IMR-90 (cell line): Measurements from ENCODE around the gene SUV39H1. TPM values are rescaled to one million over a fixed set of nuclear protein-coding genes. Genes with fewer than 3 reads are reported as not detected.
A peak's percentile ranks its signal among the peaks of the same experiment; 100 is the strongest.

Source experiments
- ATAC-seq: fragments of 200-7000 bp; cut with Tn5 transposase; 2 replicates; pipeline ENCODE4 v1.9.1; 2020; ENCODE audit warnings: low read depth, mild to moderate bottlenecking, moderate library complexity
- BruUV-seq: library from RNA; stranded (reverse); fragments of 400-500 nt; replicated peaks from 2 replicates; lab custom pipeline; 2021; lab: Mats Ljungman, UMichigan
- CTCF ChIA-PET: fragments of 300-600 bp; formaldehyde crosslinking; extraction: SDS; loops from one replicate; lab custom pipeline; 2021; ENCODE audit warnings: antibody characterized with exemption; lab: Yijun Ruan, JAX
- POLR2A ChIA-PET: fragments of 300-600 bp; sonication (Branson Sonifier 250); formaldehyde crosslinking; loops from one replicate; lab custom pipeline; 2022; ENCODE audit warnings: antibody characterized with exemption; ENCODE audit not compliant: unreplicated experiment; lab: Charles Lee
- DNase-seq: peaks from one replicate; pipeline ENCODE4 v3.0.0; 2013
- H2AFZ ChIP-seq: replicated peaks from 2 replicates; pipeline ENCODE3; 2013; ENCODE audit warnings: low read length, mild to moderate bottlenecking; ENCODE audit not compliant: poor library complexity
- H2AK5ac ChIP-seq: 2 replicates; pipeline ENCODE4 v1.6.1; 2013; ENCODE audit warnings: low read depth, low read length, inconsistent platforms
- H2AK9ac ChIP-seq: replicated peaks from 2 replicates; pipeline ENCODE3; 2013; ENCODE audit warnings: mild to moderate bottlenecking, low read depth, low read length, moderate library complexity; ENCODE audit not compliant: poor library complexity
- H2BK120ac ChIP-seq: 2 replicates; pipeline ENCODE4 v1.6.1; 2013; ENCODE audit warnings: low read depth, low read length, inconsistent platforms
- H2BK15ac ChIP-seq: 3 replicates; pipeline ENCODE4 v1.6.1; 2013; ENCODE audit warnings: low read depth, low read length, inconsistent platforms
- H2BK20ac ChIP-seq: 2 replicates; pipeline ENCODE4 v1.6.1; 2013; ENCODE audit warnings: low read depth, mild to moderate bottlenecking, inconsistent platforms, low read length, moderate library complexity
- H2BK5ac ChIP-seq: 2 replicates; pipeline ENCODE4 v1.6.1; 2013; ENCODE audit warnings: mild to moderate bottlenecking, low read depth, low read length, inconsistent platforms; ENCODE audit not compliant: poor library complexity, severe bottlenecking
- H3K14ac ChIP-seq: replicated peaks from 2 replicates; pipeline ENCODE4 v1.6.1; 2013; ENCODE audit warnings: low read depth, low read length, inconsistent platforms
- H3K18ac ChIP-seq: 2 replicates; pipeline ENCODE4 v1.6.1; 2013; ENCODE audit warnings: low read depth, low read length, control low read depth
- H3K23ac ChIP-seq: 2 replicates; pipeline ENCODE4 v1.6.1; 2013; ENCODE audit warnings: low read depth, low read length, inconsistent platforms
- H3K27ac ChIP-seq: 2 replicates; pipeline ENCODE4 v1.5.1; 2013; ENCODE audit warnings: mild to moderate bottlenecking, control low read depth, low read length; ENCODE audit not compliant: insufficient read depth
- H3K27me3 ChIP-seq: 2 replicates; pipeline ENCODE4 v1.6.1; 2013; ENCODE audit warnings: low read length; ENCODE audit not compliant: control insufficient read depth, insufficient read depth
- H3K36me3 ChIP-seq: 2 replicates; pipeline ENCODE4 v1.6.1; 2013; ENCODE audit warnings: low read length, mixed read lengths; ENCODE audit not compliant: control insufficient read depth, insufficient read depth
- H3K4ac ChIP-seq: 2 replicates; pipeline ENCODE4 v1.6.1; 2013; ENCODE audit warnings: low read depth, low read length, inconsistent platforms
- H3K4me1 ChIP-seq: 2 replicates; pipeline ENCODE4 v1.6.1; 2013; ENCODE audit warnings: low read length, mixed read lengths; ENCODE audit not compliant: control insufficient read depth, insufficient read depth
- H3K4me2 ChIP-seq: 2 replicates; pipeline ENCODE4 v1.6.1; 2013; ENCODE audit warnings: low read depth, mild to moderate bottlenecking, control low read depth, low read length, moderate library complexity
- H3K4me3 ChIP-seq: 2 replicates; pipeline ENCODE4 v1.5.1; 2013; ENCODE audit warnings: low read depth, mild to moderate bottlenecking, control low read depth, low read length, moderate library complexity; ENCODE audit not compliant: insufficient read depth
- H3K56ac ChIP-seq: 2 replicates; pipeline ENCODE4 v1.6.1; 2013; ENCODE audit warnings: low read length, inconsistent platforms; ENCODE audit not compliant: insufficient read depth; ENCODE audit errors: extremely low read depth
- H3K79me1 ChIP-seq, 2 experiments: 2 replicates each; pipeline ENCODE4 v1.6.1; 2013; ENCODE audit warnings: low read length in 2 of 2, inconsistent platforms in 1 of 2, low read depth in 1 of 2
- H3K9ac ChIP-seq: 2 replicates; pipeline ENCODE4 v1.6.1; 2013; ENCODE audit warnings: low read depth, low read length, control low read depth
- H3K9me1 ChIP-seq: 2 replicates; pipeline ENCODE4 v1.6.1; 2013; ENCODE audit warnings: low read length, inconsistent platforms; ENCODE audit not compliant: insufficient read depth
- H3K9me3 ChIP-seq: 2 replicates; pipeline ENCODE4 v1.6.1; 2013; ENCODE audit warnings: low read length; ENCODE audit not compliant: control insufficient read depth, insufficient read depth
- H4K20me1 ChIP-seq: 2 replicates; pipeline ENCODE4 v1.6.1; 2013; ENCODE audit warnings: low read length, inconsistent platforms; ENCODE audit not compliant: insufficient read depth
- H4K5ac ChIP-seq: 2 replicates; pipeline ENCODE4 v1.6.1; 2013; ENCODE audit warnings: mild to moderate bottlenecking, low read depth, low read length, control low read depth
- H4K8ac ChIP-seq, 2 experiments: 2 replicates each; pipeline ENCODE4 v1.6.1; 2013; ENCODE audit warnings: low read depth in 2 of 2, low read length in 2 of 2, control low read depth in 1 of 2, inconsistent platforms in 1 of 2
- H4K91ac ChIP-seq: 2 replicates; pipeline ENCODE4 v1.6.1; 2013; ENCODE audit warnings: low read depth, low read length, inconsistent platforms; ENCODE audit not compliant: insufficient read depth
- CHD1 ChIP-seq: IDR thresholded peaks from 2 replicates; pipeline ENCODE4 v1.6.1; 2012; ENCODE audit warnings: low read depth, low read length, improper control_type of control experiment
- MAZ ChIP-seq: IDR thresholded peaks from 2 replicates; pipeline ENCODE4 v1.6.1; 2012; ENCODE audit warnings: low read depth, mild to moderate bottlenecking, low read length, improper control_type of control experiment, moderate library complexity, borderline replicate concordance
- RAD21 ChIP-seq: IDR thresholded peaks from 2 replicates; pipeline ENCODE4 v1.6.1; 2012; ENCODE audit warnings: low read length, improper control_type of control experiment
- RCOR1 ChIP-seq: IDR thresholded peaks from 2 replicates; pipeline ENCODE4 v1.6.1; 2012; ENCODE audit warnings: mild to moderate bottlenecking, low read length, improper control_type of control experiment; ENCODE audit not compliant: insufficient replicate concordance
- SMC3 ChIP-seq: fragments of 150-350 bp; IDR thresholded peaks from 2 replicates; pipeline ENCODE4 v1.6.1; 2016; ENCODE audit warnings: low read depth, mild to moderate bottlenecking, antibody characterized with exemption, low read length, moderate library complexity
- WGBS, 2 experiments: methylation state at CpG; one replicate each; pipeline versions ENCODE4 v1.1.5 to v1.1.7; 2013; ENCODE audit warnings: missing lambda C conversion rate in 2 of 2; ENCODE audit not compliant: insufficient read length in 1 of 2; ENCODE audit errors: extremely low coverage in 2 of 2; 5-methylcytosine and 5-hydroxymethylcytosine counted together
- dilution Hi-C: fragments of 300-500 bp; cut with HindIII; formaldehyde crosslinking; loops from one replicate; pipeline ENCODE4 v1.14.3; 2018; ENCODE audit warnings: low sequenced_read_pairs; ENCODE audit not compliant: unreplicated experiment
- in situ Hi-C: fragments of 300-500 bp; cut with MboI; formaldehyde crosslinking; loops from 3 replicates; pipeline ENCODE4 v1.14.3; 2019; ENCODE audit warnings: low sequenced_read_pairs, inconsistent platforms, mixed read lengths
- intact Hi-C: fragments of 100-400 bp; cut with micrococcal nuclease; formaldehyde crosslinking; loops from 2 replicates; pipeline ENCODE4 v1.10.0; 2022
- polyA plus RNA-seq, 3 experiments: library from polyadenylated mRNA; depleted of rRNA; stranded (reverse); fragments of >200 nt; gene quantifications; 2 replicates each; pipeline ENCODE4 v1.2.3, GENCODE V29; 2012; ENCODE audit warnings: low replicate concordance in 1 of 3
- total RNA-seq: library from RNA; depleted of rRNA; stranded (reverse); fragments of >200 nt; gene quantifications from 2 replicates; pipeline ENCODE4 v1.2.3, GENCODE V29; 2012
- TF ChIP-seq, protein P1 (sequence below): fragments of 150-350 bp; IDR thresholded peaks from 2 replicates; pipeline ENCODE4 v1.6.1; 2016; ENCODE audit warnings: low read depth, mild to moderate bottlenecking, low read length, moderate library complexity, borderline replicate concordance
- TF ChIP-seq, protein P2 (sequence below): fragments of 150-350 bp; IDR thresholded peaks from 2 replicates; pipeline ENCODE4 v1.6.1; 2017; ENCODE audit warnings: mild to moderate bottlenecking, antibody characterized with exemption, low read length, low read depth
- TF ChIP-seq, protein P3 (sequence below): conservative IDR thresholded peaks from 2 replicates; pipeline ENCODE4 v1.5.1; 2012; ENCODE audit warnings: mild to moderate bottlenecking, low read depth, low read length, improper control_type of control experiment

Gene SUV39H1
- total and polyA plus RNA-seq, 2 of the 4 experiments (the other 2 are of a cell fraction) = 6.6 to 8.6 TPM

GRCh38 chrX:48648336-48648751 is 48.2 kb upstream of the SUV39H1 start:
- intact Hi-C loops = loop anchor here (2.0 to 10.0 kb wide), 2 partner anchors 268 to 296 kb away; no protein-coding TSS in a partner anchor
- dilution Hi-C loops = no loop called here

More at GRCh38 chrX:48648336-48648751, 48.2 kb upstream of the SUV39H1 start:
- Histone ChIP-seq H4K8ac (no peak overlapping the region), H3K4me1 (no peaks in the 10 kb centered on the region), H4K91ac (no peak overlapping the region), H2BK120ac (no peak overlapping the region), H3K9me1 (no peaks in the 10 kb centered on the region), H3K79me1 (no peaks in the 10 kb centered on the region), H3K4me2 (no peak overlapping the region), H2AK9ac (no peak overlapping the region), H3K36me3 (no peaks in the 10 kb centered on the region), H3K9me3 (no peaks in the 10 kb centered on the region), H3K4ac (no peak overlapping the region), H3K27ac (no peak overlapping the region), H3K18ac (no peak overlapping the region), H3K9ac (no peak overlapping the region), H4K20me1 (no peaks in the 10 kb centered on the region), H2AK5ac (no peak overlapping the region), H3K23ac (no peak overlapping the region), H3K14ac (no peak overlapping the region), H4K5ac (no peak overlapping the region), H2BK20ac (no peak overlapping the region), H3K27me3 (peaks cover 3% of the 10 kb centered on the region; the same call in 1 of the 2 replicates), H2AFZ (no peak overlapping the region), H2BK5ac (no peak overlapping the region), H3K4me3 (no peak overlapping the region), H2BK15ac (no peak overlapping the region), H3K56ac (no peak overlapping the region)
- TF ChIP-seq RAD21 (peak; percentile 48), CHD1 (no peak), SMC3 (peak; percentile 20; the same call in 1 of the 2 replicates), MAZ (no peak), RCOR1 (no peak)
- TF ChIP-seq, protein P1, sequence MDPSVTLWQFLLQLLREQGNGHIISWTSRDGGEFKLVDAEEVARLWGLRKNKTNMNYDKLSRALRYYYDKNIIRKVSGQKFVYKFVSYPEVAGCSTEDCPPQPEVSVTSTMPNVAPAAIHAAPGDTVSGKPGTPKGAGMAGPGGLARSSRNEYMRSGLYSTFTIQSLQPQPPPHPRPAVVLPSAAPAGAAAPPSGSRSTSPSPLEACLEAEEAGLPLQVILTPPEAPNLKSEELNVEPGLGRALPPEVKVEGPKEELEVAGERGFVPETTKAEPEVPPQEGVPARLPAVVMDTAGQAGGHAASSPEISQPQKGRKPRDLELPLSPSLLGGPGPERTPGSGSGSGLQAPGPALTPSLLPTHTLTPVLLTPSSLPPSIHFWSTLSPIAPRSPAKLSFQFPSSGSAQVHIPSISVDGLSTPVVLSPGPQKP = no peak
- TF ChIP-seq, protein P2, sequence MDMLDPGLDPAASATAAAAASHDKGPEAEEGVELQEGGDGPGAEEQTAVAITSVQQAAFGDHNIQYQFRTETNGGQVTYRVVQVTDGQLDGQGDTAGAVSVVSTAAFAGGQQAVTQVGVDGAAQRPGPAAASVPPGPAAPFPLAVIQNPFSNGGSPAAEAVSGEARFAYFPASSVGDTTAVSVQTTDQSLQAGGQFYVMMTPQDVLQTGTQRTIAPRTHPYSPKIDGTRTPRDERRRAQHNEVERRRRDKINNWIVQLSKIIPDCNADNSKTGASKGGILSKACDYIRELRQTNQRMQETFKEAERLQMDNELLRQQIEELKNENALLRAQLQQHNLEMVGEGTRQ = no peak
- TF ChIP-seq, protein P3, sequence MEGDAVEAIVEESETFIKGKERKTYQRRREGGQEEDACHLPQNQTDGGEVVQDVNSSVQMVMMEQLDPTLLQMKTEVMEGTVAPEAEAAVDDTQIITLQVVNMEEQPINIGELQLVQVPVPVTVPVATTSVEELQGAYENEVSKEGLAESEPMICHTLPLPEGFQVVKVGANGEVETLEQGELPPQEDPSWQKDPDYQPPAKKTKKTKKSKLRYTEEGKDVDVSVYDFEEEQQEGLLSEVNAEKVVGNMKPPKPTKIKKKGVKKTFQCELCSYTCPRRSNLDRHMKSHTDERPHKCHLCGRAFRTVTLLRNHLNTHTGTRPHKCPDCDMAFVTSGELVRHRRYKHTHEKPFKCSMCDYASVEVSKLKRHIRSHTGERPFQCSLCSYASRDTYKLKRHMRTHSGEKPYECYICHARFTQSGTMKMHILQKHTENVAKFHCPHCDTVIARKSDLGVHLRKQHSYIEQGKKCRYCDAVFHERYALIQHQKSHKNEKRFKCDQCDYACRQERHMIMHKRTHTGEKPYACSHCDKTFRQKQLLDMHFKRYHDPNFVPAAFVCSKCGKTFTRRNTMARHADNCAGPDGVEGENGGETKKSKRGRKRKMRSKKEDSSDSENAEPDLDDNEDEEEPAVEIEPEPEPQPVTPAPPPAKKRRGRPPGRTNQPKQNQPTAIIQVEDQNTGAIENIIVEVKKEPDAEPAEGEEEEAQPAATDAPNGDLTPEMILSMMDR = peak; percentile 42
- in situ Hi-C loops = no loop called here
- ChIA-PET POLR2A (no interaction called here), CTCF (interaction anchor here (0.6 to 1.0 kb wide), 3 partner anchors 17 to 1201 kb away, joined by 3 read pairs; no protein-coding TSS in a partner anchor)
- peak; percentile 45 for DNase-seq
- BruUV-seq = no TSS peak
- WGBS, 2 experiments = no CpG with 5 or more reads among the region's 6 CpGs
- ATAC-seq = peak; percentile 72
